Measurements from ENCODE around the gene PIGK.

DNA sequence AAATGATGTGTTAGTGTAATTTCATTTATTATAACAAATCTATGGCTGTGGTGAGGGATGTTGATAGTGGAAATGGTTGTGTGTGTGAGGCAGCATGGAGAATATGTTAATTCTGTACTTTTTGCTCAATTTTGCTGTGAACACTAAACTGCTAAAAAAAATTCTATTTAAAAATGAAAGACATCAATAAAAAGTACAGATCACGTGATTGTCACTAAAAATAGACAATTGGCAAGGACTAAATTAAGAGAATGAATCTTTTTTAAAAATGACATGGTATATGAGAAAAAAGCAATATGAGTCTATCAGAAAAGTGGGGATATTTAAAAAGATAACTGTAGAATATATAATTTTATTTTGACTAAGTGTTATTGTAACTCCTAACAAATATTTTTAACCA lies 15.7 kb upstream of the PIGK start:
- TF ChIP-seq, protein P1, sequence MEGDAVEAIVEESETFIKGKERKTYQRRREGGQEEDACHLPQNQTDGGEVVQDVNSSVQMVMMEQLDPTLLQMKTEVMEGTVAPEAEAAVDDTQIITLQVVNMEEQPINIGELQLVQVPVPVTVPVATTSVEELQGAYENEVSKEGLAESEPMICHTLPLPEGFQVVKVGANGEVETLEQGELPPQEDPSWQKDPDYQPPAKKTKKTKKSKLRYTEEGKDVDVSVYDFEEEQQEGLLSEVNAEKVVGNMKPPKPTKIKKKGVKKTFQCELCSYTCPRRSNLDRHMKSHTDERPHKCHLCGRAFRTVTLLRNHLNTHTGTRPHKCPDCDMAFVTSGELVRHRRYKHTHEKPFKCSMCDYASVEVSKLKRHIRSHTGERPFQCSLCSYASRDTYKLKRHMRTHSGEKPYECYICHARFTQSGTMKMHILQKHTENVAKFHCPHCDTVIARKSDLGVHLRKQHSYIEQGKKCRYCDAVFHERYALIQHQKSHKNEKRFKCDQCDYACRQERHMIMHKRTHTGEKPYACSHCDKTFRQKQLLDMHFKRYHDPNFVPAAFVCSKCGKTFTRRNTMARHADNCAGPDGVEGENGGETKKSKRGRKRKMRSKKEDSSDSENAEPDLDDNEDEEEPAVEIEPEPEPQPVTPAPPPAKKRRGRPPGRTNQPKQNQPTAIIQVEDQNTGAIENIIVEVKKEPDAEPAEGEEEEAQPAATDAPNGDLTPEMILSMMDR (IDR thresholded peaks at IDR 0.05): no peak
- no peak for TF ChIP-seq ZFX (IDR thresholded peaks at IDR 0.05; ENCODE audit: borderline replicate concordance)

Data from 22Rv1 (cell line).